ENCODE measurements around the gene KCNAB1. TPM values are rescaled to one million over a fixed set of nuclear protein-coding genes. Genes with fewer than 3 reads are reported as not detected.

The KCNAB1 gene
- total RNA-seq, 4 donors from 2014 or later, result 10.9 to 17.1 (median 13.3) TPM

GRCh38 chr3:156236556-156237260, 116.3 kb downstream of the KCNAB1 start:
- TF ChIP-seq CTCF (IDR thresholded peaks at IDR 0.05; ENCODE audit: low read depth), result no peak

GRCh38 chr3:156240642-156241041, 120.3 kb downstream of the KCNAB1 start:
- no peak for TF ChIP-seq CTCF (IDR thresholded peaks at IDR 0.05; ENCODE audit: low read depth)

GRCh38 chr3:156246961-156247725, 126.8 kb downstream of the KCNAB1 start:
- TF ChIP-seq CTCF (IDR thresholded peaks at IDR 0.05; ENCODE audit: low read depth), result no peak

GRCh38 chr3:156250550-156250949, 130.2 kb downstream of the KCNAB1 start:
- no peak for TF ChIP-seq CTCF (IDR thresholded peaks at IDR 0.05; ENCODE audit: low read depth)

- TF ChIP-seq CTCF (IDR thresholded peaks at IDR 0.05; ENCODE audit: low read depth), result no peak
Measured at GRCh38 chr3:156251424-156251823, 131.0 kb downstream of the KCNAB1 start.

GRCh38 chr3:156252656-156253055, 132.3 kb downstream of the KCNAB1 start:
- no peak for TF ChIP-seq CTCF (IDR thresholded peaks at IDR 0.05; ENCODE audit: low read depth)

- TF ChIP-seq CTCF (IDR thresholded peaks at IDR 0.05; ENCODE audit: low read depth), result no peak
Measured at GRCh38 chr3:156253150-156253549, 132.8 kb downstream of the KCNAB1 start.

Data from subcutaneous adipose tissue (tissue), 4 donors.